Subcutaneous abdominal adipose tissue (tissue), 5 donors: Measurements from ENCODE around the gene MGAT5.

Source experiments
- H3K27ac ChIP-seq: one replicate; pipeline ENCODE4 v1.7.0; 2013; ENCODE audit warnings: low read depth, mild to moderate bottlenecking, inconsistent platforms, low read length, moderate library complexity
- H3K27me3 ChIP-seq, 5 donors: one replicate each; pipeline ENCODE4 v1.7.0; 2013; ENCODE audit warnings: low read length in 5 of 5, inconsistent platforms in 1 of 5; ENCODE audit not compliant: control insufficient read depth in 5 of 5, insufficient read depth in 4 of 5
- H3K36me3 ChIP-seq, 5 donors: one replicate each; pipeline ENCODE4 v1.7.0; 2013; ENCODE audit warnings: low read length in 5 of 5; ENCODE audit not compliant: control insufficient read depth in 5 of 5, insufficient read depth in 5 of 5
- H3K4me1 ChIP-seq, 5 donors: one replicate each; pipeline ENCODE4 v1.7.0; 2013; ENCODE audit warnings: low read length in 5 of 5, mild to moderate bottlenecking in 3 of 5, moderate library complexity in 1 of 5; ENCODE audit not compliant: control insufficient read depth in 5 of 5, insufficient read depth in 5 of 5
- H3K4me3 ChIP-seq, 5 donors: one replicate each; pipeline ENCODE4 v1.7.0; 2013; ENCODE audit warnings: low read length in 5 of 5, low read depth in 1 of 5
- H3K9ac ChIP-seq, 5 donors: one replicate each; pipeline ENCODE4 v1.7.0; 2013; ENCODE audit warnings: low read length in 5 of 5, mild to moderate bottlenecking in 4 of 5, moderate library complexity in 3 of 5
- H3K9me3 ChIP-seq, 5 donors: one replicate each; pipeline ENCODE4 v1.7.0; 2013; ENCODE audit warnings: low read length in 5 of 5; ENCODE audit not compliant: control insufficient read depth in 5 of 5
- donor health status: healthy.
- donor health status: healthy.
- donor health status: healthy.
- donor health status: healthy.
- donor health status: healthy.

MGAT5 gene

GRCh38 chr2:134443814-134444480 lies 190.1 kb downstream of the MGAT5 start:
- Histone ChIP-seq H3K9ac (no peak overlapping the region), H3K4me3 (no peak overlapping the region), H3K36me3 (peaks cover 0 to 67% (median 31%) of the 10 kb centered on the region in 5 donors)

GRCh38 chr2:134445116-134445515 lies 191.2 kb downstream of the MGAT5 start:
- H3K4me3 ChIP-seq: no peak overlapping the region
- H3K27me3 ChIP-seq: no peaks in the 10 kb centered on the region
- peaks cover 0 to 71% (median 33%) of the 10 kb centered on the region in 5 donors for H3K36me3 ChIP-seq
- no peak overlapping the region for H3K9ac ChIP-seq
- H3K4me1 ChIP-seq: peaks cover 0 to 32% (median 0%) of the 10 kb centered on the region in 5 donors
- no peaks in the 10 kb centered on the region for H3K9me3 ChIP-seq
- no peak overlapping the region for H3K27ac ChIP-seq

More at GRCh38 chr2:134443814-134444480, 190.1 kb downstream of the MGAT5 start:
- no peaks in the 10 kb centered on the region for H3K27me3 ChIP-seq
- H3K27ac ChIP-seq: no peak overlapping the region
- peaks cover 0 to 32% (median 0%) of the 10 kb centered on the region in 5 donors for H3K4me1 ChIP-seq
- no peaks in the 10 kb centered on the region for H3K9me3 ChIP-seq

GRCh38 chr2:134445985-134446382 lies 192.1 kb downstream of the MGAT5 start:
- Histone ChIP-seq H3K4me1 (peaks cover 0 to 32% (median 0%) of the 10 kb centered on the region in 5 donors), H3K27me3 (no peaks in the 10 kb centered on the region), H3K9ac (no peak overlapping the region), H3K4me3 (no peak overlapping the region), H3K27ac (no peak overlapping the region), H3K36me3 (peaks cover 0 to 73% (median 33%) of the 10 kb centered on the region in 5 donors), H3K9me3 (no peaks in the 10 kb centered on the region)

GRCh38 chr2:134446383-134447017 lies 192.6 kb downstream of the MGAT5 start:
- no peaks in the 10 kb centered on the region for H3K9me3 ChIP-seq
- H3K27ac ChIP-seq: no peak overlapping the region
- no peak overlapping the region for H3K9ac ChIP-seq
- no peak overlapping the region for H3K4me3 ChIP-seq
- peaks cover 0 to 32% (median 0%) of the 10 kb centered on the region in 5 donors for H3K4me1 ChIP-seq
- H3K36me3 ChIP-seq: peaks cover 0 to 69% (median 33%) of the 10 kb centered on the region in 5 donors
- no peaks in the 10 kb centered on the region for H3K27me3 ChIP-seq

- no peak overlapping the region for H3K27ac ChIP-seq
- peaks cover 0 to 61% (median 25%) of the 10 kb centered on the region in 5 donors for H3K36me3 ChIP-seq
- H3K9ac ChIP-seq: no peak overlapping the region
- H3K4me3 ChIP-seq: no peak overlapping the region
- H3K4me1 ChIP-seq: peaks cover 0 to 32% (median 0%) of the 10 kb centered on the region in 5 donors
- H3K9me3 ChIP-seq: no peaks in the 10 kb centered on the region
- H3K27me3 ChIP-seq: no peaks in the 10 kb centered on the region
Observed at GRCh38 chr2:134447669-134448068, 193.8 kb downstream of the MGAT5 start.

- no peak overlapping the region for H3K4me3 ChIP-seq
- H3K4me1 ChIP-seq: peaks cover 0 to 33% (median 0%) of the 10 kb centered on the region in 5 donors
- peaks cover 0 to 56% (median 25%) of the 10 kb centered on the region in 5 donors for H3K36me3 ChIP-seq
- H3K9me3 ChIP-seq: no peaks in the 10 kb centered on the region
- no peak overlapping the region for H3K9ac ChIP-seq
- H3K27ac ChIP-seq: no peak overlapping the region
- H3K27me3 ChIP-seq: no peaks in the 10 kb centered on the region
Observed at GRCh38 chr2:134448650-134449049, 194.8 kb downstream of the MGAT5 start.

- Histone ChIP-seq H3K4me3 (no peak overlapping the region), H3K9ac (no peak overlapping the region), H3K27ac (no peak overlapping the region), H3K27me3 (no peaks in the 10 kb centered on the region), H3K4me1 (peaks cover 0 to 28% (median 0%) of the 10 kb centered on the region in 5 donors), H3K36me3 (peaks cover 0 to 52% (median 25%) of the 10 kb centered on the region in 5 donors), H3K9me3 (no peaks in the 10 kb centered on the region)
Observed at GRCh38 chr2:134449157-134449556, 195.3 kb downstream of the MGAT5 start.

- Histone ChIP-seq H3K4me3 (no peak overlapping the region), H3K9me3 (no peaks in the 10 kb centered on the region), H3K36me3 (peaks cover 0 to 46% (median 24%) of the 10 kb centered on the region in 5 donors), H3K27me3 (no peaks in the 10 kb centered on the region), H3K27ac (no peak overlapping the region), H3K9ac (no peak overlapping the region), H3K4me1 (peaks cover 0 to 23% (median 0%) of the 10 kb centered on the region in 5 donors)
Observed at GRCh38 chr2:134449751-134450513, 196.1 kb downstream of the MGAT5 start.

- Histone ChIP-seq H3K4me1 (peaks cover 0 to 10% (median 0%) of the 10 kb centered on the region in 5 donors), H3K9ac (no peak overlapping the region), H3K36me3 (peaks cover 0 to 50% (median 24%) of the 10 kb centered on the region in 5 donors), H3K27ac (no peak overlapping the region), H3K4me3 (no peak overlapping the region), H3K9me3 (no peaks in the 10 kb centered on the region), H3K27me3 (no peaks in the 10 kb centered on the region)
Observed at GRCh38 chr2:134451347-134451630, 197.4 kb downstream of the MGAT5 start.
